Adrenal gland (tissue), 5 donors: ENCODE results near the gene SCN8A.

Source experiments
- CTCF ChIP-seq, 6 experiments: fragments of 450-650 bp in 4 of 6; fragments of 200-600 bp in 2 of 6; sonication (generic) in 1 of 6; IDR thresholded peaks; 1 replicate in 5 of 6; 2 replicates in 1 of 6; pipeline versions ENCODE4 v1.5.1 to v1.8.0; 2016 to 2021; ENCODE audit warnings: antibody characterized with exemption in 6 of 6, mild to moderate bottlenecking in 2 of 6, moderate library complexity in 1 of 6
- POLR2A ChIP-seq, 2 donors: fragments of 450-650 bp; IDR thresholded peaks; one replicate each; pipeline ENCODE4 v1.6.1; 2017; ENCODE audit warnings: antibody characterized with exemption in 2 of 2, mild to moderate bottlenecking in 2 of 2, moderate library complexity in 1 of 2
- donor health status: DM: no; HTN: no; CAD: no.

- no peak for TF ChIP-seq CTCF (IDR thresholded peaks at IDR 0.05)
- no peak for TF ChIP-seq POLR2A (IDR thresholded peaks at IDR 0.05)
Observed at GRCh38 chr12:51589060-51589459, 2.0 kb upstream of the SCN8A start.
